Stimulated activated CD8-positive, alpha-beta memory T cell treated with anti-CD3 and anti-CD28 coated beads, Interleukin-4, amount 100 ng/mL, for 1 hour (primary cell): ENCODE results near the gene TCEAL3.
"Not testable (repeated sequence)": the region's sequence is repeated elsewhere in the genome, so short reads cannot be mapped to it uniquely, and the experiment has no call there.

ENCODE experiments used
- DNase-seq, 2 donors: peaks; one replicate each; pipeline ENCODE4 v3.0.0-alpha.2; 2020; ENCODE audit warnings: low read depth in 2 of 2, low spot score in 1 of 2

TCEAL3 gene

GRCh38 chrX:103624111-103624510 is 16.3 kb downstream of the TCEAL3 start:
- no peak for DNase-seq

DNA sequence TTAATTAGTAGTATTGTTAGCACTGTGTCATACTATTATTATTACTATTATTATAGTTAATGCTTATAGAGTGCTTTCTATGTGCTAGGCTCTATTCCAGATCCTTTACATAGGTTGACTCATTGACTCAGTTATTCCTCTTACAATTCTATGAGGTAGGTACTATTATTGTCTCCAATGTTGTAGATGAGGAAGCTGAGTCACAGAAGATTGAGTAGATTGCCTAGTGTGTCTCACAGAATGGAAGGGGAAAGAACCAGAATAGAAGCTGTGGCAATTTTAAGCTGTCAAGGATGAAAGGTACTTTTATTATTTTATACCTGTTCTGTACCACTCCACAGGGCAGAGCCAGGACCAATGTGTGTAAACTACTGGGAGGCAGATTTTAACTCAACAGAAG is 19.1 kb downstream of the TCEAL3 start:
- no peak for DNase-seq

- no peak for DNase-seq
Measured at GRCh38 chrX:103628386-103629317, 20.9 kb downstream of the TCEAL3 start, which contains the start of gene TCEAL1. Gene TCEAL1, plus strand, starts transcription at chrX:103628975. Its CDS starts 942 bp downstream, at chrX:103629917.

GRCh38 chrX:103629318-103630170 is 21.8 kb downstream of the TCEAL3 start:
- DNase-seq = no peak

DNA sequence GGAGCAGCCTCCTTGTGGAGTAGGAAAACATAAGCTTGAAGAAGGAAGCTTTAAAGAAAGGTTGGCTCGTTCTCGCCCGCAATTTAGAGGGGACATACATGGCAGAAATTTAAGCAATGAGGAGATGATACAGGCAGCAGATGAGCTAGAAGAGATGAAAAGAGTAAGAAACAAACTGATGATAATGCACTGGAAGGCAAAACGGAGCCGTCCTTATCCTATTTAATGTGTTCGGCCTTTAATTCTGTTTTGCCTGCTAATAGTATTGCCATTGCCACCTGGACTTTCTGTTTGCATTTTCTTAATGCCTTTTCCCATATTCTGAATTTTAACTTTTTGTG is 22.4 kb downstream of the TCEAL3 start:
- no peak for DNase-seq

DNA sequence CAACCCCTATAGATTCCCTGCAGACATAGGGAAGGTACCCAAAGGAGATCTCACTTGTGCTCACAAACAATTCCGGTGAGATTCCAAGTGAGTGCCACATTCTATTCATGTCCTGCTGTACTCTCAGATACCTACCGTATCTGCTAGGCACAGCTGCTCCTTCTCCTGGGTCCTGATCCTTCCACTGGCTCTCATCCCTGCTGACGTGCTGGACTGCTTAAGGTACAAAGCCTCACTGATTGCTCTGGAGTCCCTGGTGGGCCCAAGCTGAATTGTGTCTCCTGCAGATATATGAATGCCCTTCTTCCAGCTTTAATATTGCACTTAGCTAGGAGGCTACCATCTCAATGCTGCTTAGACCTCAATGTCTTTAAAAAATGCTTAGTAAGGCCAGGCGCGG is 23.4 kb downstream of the TCEAL3 start:
- no peak for DNase-seq

- DNase-seq = no peak
Measured at GRCh38 chrX:103635436-103635835, 27.7 kb downstream of the TCEAL3 start.

GRCh38 chrX:103637604-103638338 is 30.0 kb downstream of the TCEAL3 start:
- no peak for DNase-seq

- DNase-seq = not testable (repeated sequence)
Measured at GRCh38 chrX:103638479-103639346, 30.9 kb downstream of the TCEAL3 start.

DNA sequence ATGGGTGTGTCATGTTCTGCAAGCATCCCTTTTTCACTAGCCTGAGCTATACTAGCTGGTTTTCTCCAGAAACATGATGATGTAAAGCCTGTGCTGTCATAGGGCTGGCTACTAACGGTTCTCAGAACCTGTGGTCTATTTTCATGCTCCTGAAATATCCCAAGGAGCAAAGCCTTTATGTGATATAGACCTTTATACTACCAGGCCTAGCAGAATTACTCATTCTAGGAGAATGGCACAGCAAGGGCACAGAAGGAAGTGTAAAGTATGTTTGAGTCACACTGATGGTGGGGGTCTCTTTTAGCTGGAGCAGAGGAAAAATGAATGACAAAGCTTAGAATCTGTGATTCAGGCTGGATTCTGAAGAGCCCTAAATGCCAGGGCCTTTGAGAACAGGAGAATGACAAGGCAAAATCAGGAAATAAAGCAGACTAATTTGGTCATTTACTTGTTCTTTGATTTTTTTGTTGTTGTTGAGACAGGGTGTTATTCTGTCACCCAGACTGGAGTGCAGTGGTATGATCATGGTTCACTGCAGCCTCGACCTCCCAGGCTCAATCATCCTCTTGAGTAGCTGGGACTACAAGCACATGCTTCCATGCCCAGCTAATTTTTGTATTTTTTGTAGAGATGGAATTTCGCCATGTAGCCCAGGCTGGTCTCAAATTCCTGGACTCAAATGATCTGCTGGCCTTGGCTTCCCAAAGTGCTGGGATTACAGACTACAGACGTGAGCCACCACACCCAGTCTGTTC is 32.8 kb downstream of the TCEAL3 start:
- no peak for DNase-seq

DNA sequence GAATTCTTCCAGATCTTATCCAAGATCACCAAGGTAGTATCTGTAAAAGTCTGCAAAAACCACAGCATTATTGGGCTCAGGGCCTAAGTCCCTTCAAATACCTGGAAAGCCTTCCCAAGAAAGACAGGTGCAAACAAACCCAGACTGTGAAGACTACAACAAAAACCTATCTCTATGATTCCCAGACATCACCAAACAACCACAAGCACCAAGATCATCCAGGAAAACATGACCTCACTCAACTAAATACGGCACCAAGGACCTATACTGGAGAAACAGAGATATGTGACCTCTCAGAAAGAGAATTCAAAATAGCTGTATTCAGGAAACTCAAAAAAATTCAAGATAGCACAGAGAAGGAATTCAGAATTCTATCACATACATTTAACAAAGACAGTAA is 36.4 kb downstream of the TCEAL3 start:
- no peak for DNase-seq

DNA sequence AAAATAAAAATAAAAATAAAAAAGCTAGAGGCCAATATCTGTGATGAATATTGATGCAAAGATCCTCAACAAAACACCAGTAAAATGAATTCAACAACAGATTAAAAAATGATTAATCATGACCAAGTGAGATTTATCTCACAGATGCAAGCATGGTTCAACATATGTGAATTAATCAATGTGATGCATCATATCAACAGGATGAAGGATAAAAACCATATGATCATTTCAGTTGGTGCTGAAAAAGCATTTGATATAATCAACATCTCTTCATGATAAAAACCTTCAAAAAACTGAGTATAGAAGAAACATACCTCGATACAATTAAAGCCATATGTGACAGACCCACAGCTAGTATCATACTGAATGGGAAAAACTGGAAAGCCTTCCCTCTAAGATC is 39.9 kb downstream of the TCEAL3 start:
- DNase-seq = no peak

GRCh38 chrX:103651151-103651773 is 43.5 kb downstream of the TCEAL3 start:
- DNase-seq = no peak

DNA sequence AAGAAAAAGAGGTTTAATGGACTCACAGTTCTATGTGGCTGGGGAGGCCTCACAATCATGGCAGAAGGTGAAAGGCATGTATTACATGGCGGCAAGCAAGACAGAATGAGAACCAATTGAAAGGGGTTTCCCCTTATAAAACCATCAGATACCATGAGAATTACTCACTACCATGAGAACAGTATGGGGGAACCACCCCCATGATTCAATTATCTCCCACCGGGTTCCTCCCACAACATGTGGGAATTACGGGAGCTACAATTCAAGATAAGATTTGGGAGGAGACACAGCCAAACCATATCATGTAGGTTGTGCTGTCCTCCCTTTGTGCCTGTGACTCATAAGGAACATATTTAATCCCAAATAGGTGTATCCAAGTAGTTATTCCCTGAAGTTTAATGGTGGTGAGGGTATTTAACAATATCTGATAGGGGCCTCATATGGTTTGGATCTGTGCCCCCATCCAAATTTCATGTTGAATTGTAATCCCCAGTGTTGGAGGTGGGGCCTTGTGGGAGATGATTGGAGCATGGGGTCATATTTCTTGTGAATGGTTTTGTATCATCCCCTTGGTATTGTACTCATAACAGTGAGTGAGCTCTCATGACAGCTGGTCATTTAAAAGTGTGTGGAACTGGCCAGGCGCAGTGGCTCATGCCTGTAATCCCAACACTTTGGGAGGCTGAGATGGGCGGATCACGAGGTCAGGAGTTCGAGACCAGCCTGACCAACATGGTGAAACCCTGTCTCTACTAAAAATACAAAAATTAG is 47.7 kb downstream of the TCEAL3 start:
- not testable (repeated sequence) for DNase-seq

GRCh38 chrX:103656617-103657016 is 48.9 kb downstream of the TCEAL3 start:
- no peak for DNase-seq

DNA sequence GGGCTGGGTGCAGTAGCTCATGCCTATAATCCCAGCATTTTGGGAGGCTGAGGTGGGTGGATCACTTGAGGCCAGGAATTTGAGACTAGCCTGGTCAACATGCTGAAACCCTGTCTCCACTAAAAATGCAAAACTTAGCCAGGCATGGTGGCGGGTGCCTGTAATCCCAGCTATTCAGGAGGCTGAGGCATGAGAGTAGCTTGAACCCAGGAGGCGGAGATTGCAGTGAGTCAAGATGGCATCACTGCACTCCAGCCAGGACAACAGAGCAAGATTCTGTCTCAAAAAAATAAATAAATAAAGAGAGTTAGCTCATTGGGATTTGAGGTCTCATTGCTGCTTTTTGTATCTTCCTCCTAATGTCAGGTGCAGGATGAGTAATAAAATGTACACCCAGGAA is 49.3 kb downstream of the TCEAL3 start:
- DNase-seq = not testable (repeated sequence)

DNA sequence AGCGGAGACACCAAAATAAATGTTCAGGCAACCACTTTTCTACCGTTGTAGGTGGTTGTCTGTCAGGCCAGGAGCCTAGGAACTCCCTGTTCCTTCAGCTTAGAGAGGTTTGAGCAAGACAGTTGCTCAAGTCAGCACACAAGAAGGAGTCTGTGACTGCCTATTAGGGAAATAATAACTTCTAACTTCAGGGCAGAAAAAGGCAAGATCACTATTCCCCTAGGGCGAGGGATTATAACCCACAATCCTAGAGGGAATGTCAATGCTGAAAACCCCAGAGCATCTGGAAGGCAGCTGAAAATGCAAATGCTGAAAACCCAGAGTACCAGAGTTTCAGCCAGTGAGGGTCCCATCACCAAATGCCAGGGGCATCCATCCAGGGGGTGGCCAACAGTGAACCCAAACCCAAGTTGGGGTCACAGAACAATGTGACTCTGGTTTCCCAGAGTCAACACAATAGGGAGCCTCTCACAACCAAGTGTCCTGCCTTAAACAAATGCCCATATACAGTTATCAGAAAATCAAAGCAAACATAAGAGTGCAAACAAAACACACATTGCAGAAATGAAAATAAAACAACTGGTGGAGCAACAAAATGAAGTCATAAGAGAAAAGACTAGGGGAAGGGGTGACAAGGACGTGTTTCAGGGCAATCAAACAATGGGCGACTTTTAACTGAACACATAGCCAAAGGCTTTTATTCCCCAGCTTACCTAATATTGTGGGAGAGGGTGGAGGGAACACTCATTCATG is 51.1 kb downstream of the TCEAL3 start:
- no peak for DNase-seq

DNA sequence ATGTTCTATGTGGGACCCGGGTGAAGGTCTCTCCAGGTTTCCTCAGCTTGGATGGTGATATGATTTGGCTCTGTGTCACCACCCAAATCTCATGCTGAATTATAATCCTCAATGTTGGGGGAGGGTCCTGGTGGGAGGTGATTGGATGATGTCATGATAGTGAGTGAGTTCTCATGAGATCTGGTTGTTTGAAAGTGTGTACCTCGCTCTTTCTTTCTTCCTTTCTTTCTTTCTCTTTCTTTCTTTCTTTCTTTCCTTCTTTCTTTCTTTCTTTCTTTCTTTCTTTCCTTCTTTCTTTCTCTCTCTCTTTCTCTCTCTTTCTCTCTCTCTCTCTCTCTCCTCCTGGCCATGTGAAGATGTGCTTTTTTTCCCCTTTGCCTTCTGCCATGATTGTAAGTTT is 51.7 kb downstream of the TCEAL3 start:
- not testable (repeated sequence) for DNase-seq
